ENCODE measurements around the gene ARL4D.
"Not testable (repeated sequence)": the region's sequence is repeated elsewhere in the genome, so short reads cannot be mapped to it uniquely, and the experiment has no call there.

ARL4D gene, protein sequence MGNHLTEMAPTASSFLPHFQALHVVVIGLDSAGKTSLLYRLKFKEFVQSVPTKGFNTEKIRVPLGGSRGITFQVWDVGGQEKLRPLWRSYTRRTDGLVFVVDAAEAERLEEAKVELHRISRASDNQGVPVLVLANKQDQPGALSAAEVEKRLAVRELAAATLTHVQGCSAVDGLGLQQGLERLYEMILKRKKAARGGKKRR

GRCh38 chr17:43398724-43399595 lies at the start of gene ARL4D:
ARL4D (plus strand) TSS chr17:43398993; CDS start chr17:43399733, 740 bp downstream.
- peak; percentile 91 for DNase-seq

DNA sequence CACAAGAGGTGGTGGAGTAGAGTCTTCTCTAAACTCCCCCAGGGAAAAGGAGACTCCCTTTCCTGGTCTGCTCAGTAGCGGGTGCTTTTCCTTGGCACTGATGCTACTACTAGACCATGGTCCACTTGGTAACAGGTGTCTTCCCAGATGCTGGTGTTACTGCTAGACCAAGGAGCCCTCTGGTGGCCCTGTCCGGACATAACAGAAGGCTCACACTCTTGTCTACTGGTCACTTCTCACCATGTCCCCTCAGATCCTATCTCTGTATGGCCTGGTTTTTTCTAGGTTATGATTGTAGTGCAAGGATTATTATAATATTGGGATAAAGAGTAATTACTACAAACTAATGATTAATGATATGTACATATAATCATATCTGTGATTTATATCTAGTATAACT lies 49.7 kb upstream of the ARL4D start:
- DNase-seq = no peak

DNA sequence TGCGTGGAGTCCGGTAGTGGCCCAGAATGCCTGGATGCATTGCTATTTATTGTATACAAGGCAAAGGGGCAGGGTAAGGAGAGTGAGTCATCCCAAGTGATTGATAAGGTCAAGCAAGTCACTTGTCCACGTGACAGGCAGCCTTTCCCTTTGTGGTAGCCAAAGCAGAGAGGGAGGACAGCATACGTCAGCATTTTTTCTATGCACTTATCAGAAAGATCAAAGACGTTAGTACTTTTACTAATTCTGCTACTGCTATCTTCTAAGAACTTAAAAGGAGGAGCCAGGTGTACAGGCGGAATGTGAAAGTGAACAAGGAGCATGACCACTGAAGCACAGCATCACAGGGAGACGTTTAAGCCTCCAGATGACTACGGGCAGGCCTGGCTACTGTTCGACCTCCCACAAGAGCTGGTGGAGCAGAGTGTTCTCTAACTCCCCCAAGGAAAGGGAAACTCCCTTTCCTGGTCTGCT lies 47.9 kb upstream of the ARL4D start:
- no peak for DNase-seq

DNA sequence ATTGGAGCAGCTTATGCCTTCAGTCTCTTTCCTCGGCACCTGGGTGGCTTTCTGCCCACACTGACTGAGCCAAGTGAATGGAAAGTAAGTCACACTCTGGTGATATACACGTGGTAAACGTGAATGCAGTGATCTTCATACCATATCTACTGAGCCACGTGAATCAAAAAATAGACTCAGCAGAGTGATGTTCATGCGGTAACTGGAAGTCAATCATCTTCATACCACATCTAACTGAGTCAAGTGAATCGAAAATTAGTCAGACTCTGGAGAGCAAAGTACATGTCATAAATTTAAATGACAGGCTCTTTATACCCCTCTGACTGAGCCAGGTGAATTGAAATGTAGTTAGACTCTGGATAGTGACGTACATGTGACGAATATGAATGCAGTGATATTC lies 47.1 kb upstream of the ARL4D start:
- no peak for DNase-seq

GRCh38 chr17:43352579-43353331 lies 46.0 kb upstream of the ARL4D start:
- DNase-seq = no peak

GRCh38 chr17:43353393-43353792 lies 45.4 kb upstream of the ARL4D start:
- no peak for DNase-seq

DNA sequence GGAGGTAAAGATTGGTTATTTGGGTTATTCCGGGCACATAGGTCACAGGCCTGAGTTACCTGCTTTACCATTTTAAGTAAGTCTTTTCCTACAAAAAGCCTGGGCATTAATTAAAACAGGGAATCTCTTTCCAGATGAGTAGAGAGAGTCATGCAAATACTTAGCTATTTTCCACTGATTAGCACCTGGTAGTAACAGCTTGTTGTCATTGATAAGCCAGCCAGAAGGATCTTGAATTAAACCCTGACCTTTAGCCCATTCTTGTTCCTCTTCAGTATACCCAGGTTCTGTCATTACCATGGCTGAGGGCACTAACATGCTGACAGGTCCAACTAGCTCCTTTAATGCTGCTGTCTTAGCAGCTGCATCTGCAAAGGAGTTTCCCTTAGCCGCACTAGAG lies 44.4 kb upstream of the ARL4D start:
- no peak for DNase-seq

DNA sequence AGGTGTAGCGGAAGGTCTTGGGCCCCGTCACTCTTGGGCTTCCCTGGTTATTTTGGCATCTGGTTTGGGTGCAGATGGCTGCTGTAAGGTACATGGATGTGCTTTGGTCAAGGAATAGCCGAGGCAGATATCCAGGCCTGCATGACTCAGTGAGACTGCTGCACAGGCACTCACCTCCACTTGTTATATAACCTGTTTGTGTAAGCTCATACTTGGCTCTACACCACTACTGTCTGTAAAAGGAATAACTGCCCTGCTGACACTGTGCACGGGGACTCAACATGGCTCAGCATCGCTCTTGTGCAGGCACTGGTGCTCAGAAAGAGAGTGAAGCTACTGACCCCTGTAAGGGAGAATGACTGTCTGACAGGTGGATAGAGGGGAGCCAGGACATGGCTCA lies 42.3 kb upstream of the ARL4D start:
- no peak for DNase-seq

- peak; percentile 71 for DNase-seq
Measured at GRCh38 chr17:43356999-43357398, 41.8 kb upstream of the ARL4D start.

- no peak for DNase-seq
Measured at GRCh38 chr17:43359469-43360110, 39.2 kb upstream of the ARL4D start.

DNA sequence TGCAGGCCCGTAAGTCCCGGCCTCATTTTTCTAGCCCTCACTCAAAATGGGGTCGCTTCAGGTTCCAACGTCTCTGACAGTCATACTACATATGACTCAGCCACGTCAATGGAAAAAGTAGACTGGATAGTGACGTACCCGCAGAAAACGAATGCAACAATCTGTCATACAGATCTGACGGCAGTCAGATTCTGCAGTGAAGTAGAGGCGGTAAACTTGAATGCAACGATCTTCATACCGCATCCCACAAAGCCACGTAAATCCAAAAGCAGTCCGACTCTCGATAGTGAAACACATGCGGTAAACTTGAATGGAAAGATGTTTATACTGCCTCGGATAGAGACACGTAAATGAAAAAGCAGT lies 38.4 kb upstream of the ARL4D start:
- peak; percentile 82 for DNase-seq

GRCh38 chr17:43360739-43361505 lies 37.9 kb upstream of the ARL4D start:
- peak; percentile 95 for DNase-seq

GRCh38 chr17:43363181-43363925 lies 35.4 kb upstream of the ARL4D start:
- DNase-seq = no peak

DNA sequence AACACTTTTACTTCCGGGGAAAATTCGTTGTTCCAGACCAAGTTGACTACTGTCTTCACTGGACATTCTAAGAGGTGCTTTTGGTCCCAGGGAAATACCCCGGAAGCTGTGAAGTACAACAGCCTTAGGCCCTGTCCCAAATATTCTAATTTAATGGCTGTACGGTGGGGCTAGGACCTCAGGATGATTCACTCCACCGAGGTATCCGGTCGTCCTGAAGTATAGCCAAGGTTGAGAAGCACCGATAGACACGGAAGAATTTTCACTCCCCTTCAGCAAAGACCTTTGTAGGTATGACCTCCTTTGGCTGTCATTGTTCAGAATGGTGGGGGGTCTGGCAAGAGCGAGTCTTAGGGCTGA lies 34.9 kb upstream of the ARL4D start:
- no peak for DNase-seq

DNA sequence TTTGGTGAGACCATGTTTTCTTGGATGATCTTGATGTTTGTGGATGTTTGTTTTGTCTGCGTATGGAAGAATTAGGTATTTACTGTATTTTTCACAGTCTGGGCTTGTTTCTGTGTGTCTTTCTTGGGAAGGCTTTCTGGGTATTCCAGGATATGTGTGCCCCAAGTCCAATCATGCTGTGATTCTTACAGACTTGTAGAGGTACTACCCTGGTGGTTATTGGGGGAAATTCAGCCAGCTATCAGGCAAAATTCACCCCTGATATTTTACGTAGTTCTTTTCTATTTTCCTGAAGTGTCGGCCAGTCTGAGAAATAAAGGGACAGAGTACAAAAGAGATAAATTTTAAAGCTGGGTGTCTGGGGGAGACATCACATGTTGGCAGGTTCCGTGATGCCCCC lies 33.4 kb upstream of the ARL4D start:
- no peak for DNase-seq

DNA sequence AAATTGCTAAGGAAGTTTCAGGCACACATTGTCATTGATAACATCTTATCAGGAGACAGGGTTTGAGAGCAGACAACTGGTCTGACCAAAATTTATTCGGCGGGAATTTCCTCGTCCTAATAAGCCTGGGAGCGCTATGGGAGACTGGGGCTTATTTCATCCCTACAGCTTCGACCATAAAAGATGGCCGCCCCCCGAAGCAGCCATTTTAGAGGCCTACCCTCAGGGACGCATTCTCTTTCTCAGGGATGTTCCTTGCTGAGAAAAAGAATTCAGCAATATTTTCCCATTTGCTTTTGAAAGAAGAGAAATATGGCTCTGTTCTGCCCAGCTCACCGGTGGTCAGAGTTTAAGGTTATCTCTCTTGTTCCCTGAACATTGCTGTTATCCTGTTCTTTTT lies 32.9 kb upstream of the ARL4D start:
- DNase-seq = not testable (repeated sequence)

GRCh38 chr17:43366891-43367736 lies 31.7 kb upstream of the ARL4D start:
- no peak for DNase-seq

- DNase-seq = peak; percentile 69
Measured at GRCh38 chr17:43367737-43368242, 31.0 kb upstream of the ARL4D start.

DNA sequence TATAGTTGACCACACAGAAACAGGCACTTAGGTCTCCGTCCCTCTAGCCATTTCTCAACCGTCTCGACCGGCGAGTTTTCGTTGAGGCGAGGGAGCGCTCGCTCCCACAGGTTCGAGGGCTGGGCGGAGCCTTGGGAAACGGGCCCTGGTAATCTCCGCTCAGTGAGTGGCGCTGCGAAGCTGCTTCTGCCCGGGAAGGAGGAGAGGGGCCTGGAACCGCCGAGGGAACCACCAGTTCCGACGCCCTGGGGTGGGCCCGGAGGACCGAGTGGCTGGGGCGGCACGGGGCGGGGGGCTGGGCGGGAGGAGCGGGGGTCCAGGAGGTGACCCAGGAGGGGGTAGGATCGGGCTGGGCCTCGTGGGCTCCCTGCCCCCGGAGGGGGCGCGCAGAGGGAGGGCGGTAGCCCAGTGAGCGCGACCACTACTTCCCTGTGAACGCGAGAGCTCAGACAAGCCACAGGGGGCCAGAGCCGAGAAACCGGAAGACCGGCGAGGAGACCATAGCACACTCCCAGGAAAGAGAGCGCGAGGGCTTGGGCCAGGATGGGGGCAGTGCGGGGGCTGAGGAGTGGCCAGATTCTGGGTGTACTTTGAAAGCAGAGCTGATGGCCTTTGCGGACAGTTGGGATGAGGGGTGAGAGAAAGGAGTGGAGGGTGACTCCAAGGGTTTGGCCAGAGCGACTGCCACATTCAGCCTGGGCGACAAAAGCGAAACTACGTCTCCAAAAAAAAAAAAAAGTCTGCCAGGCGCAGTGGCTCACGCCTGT lies 29.9 kb upstream of the ARL4D start:
- peak; percentile 92 for DNase-seq

DNA sequence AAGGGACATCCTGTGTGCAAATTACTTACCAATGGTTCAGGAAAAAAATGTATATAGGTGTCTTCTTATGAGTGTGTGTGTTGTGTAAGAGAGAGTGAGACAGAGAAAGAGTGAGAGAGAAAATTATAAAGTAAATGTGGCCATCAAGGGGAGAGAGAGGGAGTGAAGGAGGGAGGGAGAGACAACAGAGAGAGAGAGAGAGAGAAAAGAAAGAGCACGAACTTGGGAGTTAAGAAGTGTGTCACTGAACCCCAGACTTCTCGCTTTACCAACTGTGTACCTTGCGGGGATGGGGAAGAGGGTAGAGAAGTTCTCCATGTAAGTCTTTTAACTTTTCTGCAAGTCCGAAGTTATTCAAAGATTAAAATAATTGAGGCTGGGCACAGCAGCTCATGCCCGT lies 28.8 kb upstream of the ARL4D start:
- DNase-seq = no peak
